Spinal cord (tissue), 10 donors: ENCODE measurements around the gene MYL6B. TPM values are rescaled to one million over a fixed set of nuclear protein-coding genes. Genes with fewer than 3 reads are reported as not detected.
"Not testable (repeated sequence)": the region's sequence is repeated elsewhere in the genome, so short reads cannot be mapped to it uniquely, and the experiment has no call there.

Experiments used
- DNase-seq, 6 donors: peaks; one replicate each; pipeline versions ENCODE4 v3.0.0 to v3.0.0-alpha.2; 2013 to 2015; ENCODE audit warnings: low spot score in 6 of 6, low read depth in 4 of 6
- H3K27ac ChIP-seq: one replicate; pipeline ENCODE4 v1.5.1; 2013; ENCODE audit warnings: low read depth, low read length, control low read depth
- H3K27me3 ChIP-seq: one replicate; pipeline ENCODE4 v1.6.1; 2013; ENCODE audit warnings: low read length; ENCODE audit not compliant: control insufficient read depth, insufficient read depth
- H3K36me3 ChIP-seq: one replicate; pipeline ENCODE4 v1.6.1; 2013; ENCODE audit warnings: low read length; ENCODE audit not compliant: control insufficient read depth, insufficient read depth
- H3K4me1 ChIP-seq: one replicate; pipeline ENCODE4 v1.6.1; 2013; ENCODE audit warnings: low read length; ENCODE audit not compliant: control insufficient read depth, insufficient read depth
- H3K4me3 ChIP-seq: one replicate; pipeline ENCODE4 v1.5.1; 2013; ENCODE audit warnings: low read depth, low read length, control low read depth
- H3K9me3 ChIP-seq: one replicate; pipeline ENCODE4 v1.6.1; 2013; ENCODE audit warnings: low read length; ENCODE audit not compliant: control insufficient read depth, insufficient read depth
- WGBS: methylation state at CpG from one replicate; pipeline ENCODE4 v1.1.5; 2013; ENCODE audit warnings: missing lambda C conversion rate; ENCODE audit not compliant: insufficient coverage; 5-methylcytosine and 5-hydroxymethylcytosine counted together
- polyA plus RNA-seq, 2 donors: library from polyadenylated mRNA; unstranded; fragments of 120-200 nt; gene quantifications; one replicate each; pipeline ENCODE4 v1.2.1, GENCODE V29; 2013; ENCODE audit not compliant: insufficient read length in 2 of 2
- total RNA-seq, 2 donors: library from RNA; depleted of rRNA in 1 of 2; stranded (reverse); fragments of 120-200 nt in 1 of 2; fragments of >200 nt in 1 of 2; gene quantifications; one replicate each; pipeline versions ENCODE4 v1.2.3 to v1.2.4, GENCODE V29; 2013 to 2014
- donor health status: healthy.

MYL6B gene
- total and polyA plus RNA-seq, 4 donors: 69.4 to 287 (median 238) TPM

- H3K4me1 ChIP-seq: peaks cover 4% of the 10 kb centered on the region
- H3K4me3 ChIP-seq: no peak overlapping the region
- no peak overlapping the region for H3K27ac ChIP-seq
- H3K36me3 ChIP-seq: peaks cover 49% of the 10 kb centered on the region
- WGBS: 80% methylated on average over 2 of the region's 5 CpGs
- H3K27me3 ChIP-seq: no peaks in the 10 kb centered on the region
- H3K9me3 ChIP-seq: no peaks in the 10 kb centered on the region
- DNase-seq: no peak
Observed at GRCh38 chr12:56110571-56110970, 41.8 kb upstream of the MYL6B start.

GRCh38 chr12:56114084-56114483 lies 38.3 kb upstream of the MYL6B start:
- H3K27ac ChIP-seq: no peak overlapping the region
- no peaks in the 10 kb centered on the region for H3K27me3 ChIP-seq
- peaks cover 34% of the 10 kb centered on the region for H3K36me3 ChIP-seq
- no peak overlapping the region for H3K4me3 ChIP-seq
- no peaks in the 10 kb centered on the region for H3K9me3 ChIP-seq
- WGBS: no CpG with 5 or more reads among the region's 1 CpG
- peaks cover 16% of the 10 kb centered on the region for H3K4me1 ChIP-seq
- no peak for DNase-seq

GRCh38 chr12:56115329-56115728 lies 37.1 kb upstream of the MYL6B start:
- H3K4me3 ChIP-seq: peak overlapping the region; percentile 100

GRCh38 chr12:56116267-56117081 lies 35.9 kb upstream of the MYL6B start, which contains the start of gene RPL41:
Gene RPL41 (plus strand): TSS chr12:56116633.
- Histone ChIP-seq H3K9me3 (no peaks in the 10 kb centered on the region), H3K4me3 (peak within 1 kb of the TSS; percentile 100), H3K36me3 (peaks cover 28% of the 10 kb centered on the region), H3K27me3 (no peaks in the 10 kb centered on the region), H3K27ac (peak within 1 kb of the TSS; percentile 98), H3K4me1 (peaks cover 20% of the 10 kb centered on the region)
- DNase-seq: peak; percentile 95 to 100 (median 98)
- 0% methylated on average over 22 of the region's 34 CpGs for WGBS

More at GRCh38 chr12:56115329-56115728, 37.1 kb upstream of the MYL6B start:
- peak overlapping the region; percentile 98 for H3K27ac ChIP-seq
- peaks cover 27% of the 10 kb centered on the region for H3K36me3 ChIP-seq
- DNase-seq: peak in 2 of 6 donors; percentile 30 to 36
- H3K4me1 ChIP-seq: peaks cover 20% of the 10 kb centered on the region
- H3K27me3 ChIP-seq: no peaks in the 10 kb centered on the region
- WGBS: 24% methylated on average over 3 of the region's 10 CpGs
- H3K9me3 ChIP-seq: no peaks in the 10 kb centered on the region

- not testable (repeated sequence) for H3K9me3 ChIP-seq, H3K27me3 ChIP-seq, DNase-seq
- WGBS: 0% methylated on average over 1 of the region's 16 CpGs
- Histone ChIP-seq H3K4me1 (peaks cover 20% of the 10 kb centered on the region), H3K4me3 (peak overlapping the region; percentile 100), H3K27ac (peak overlapping the region; percentile 98), H3K36me3 (peaks cover 28% of the 10 kb centered on the region)
Observed at GRCh38 chr12:56117082-56117706, 35.2 kb upstream of the MYL6B start.

- peaks cover 22% of the 10 kb centered on the region for H3K36me3 ChIP-seq
- peak within 1 kb of the TSS; percentile 98 for H3K27ac ChIP-seq
- H3K9me3 ChIP-seq: no peaks in the 10 kb centered on the region
- DNase-seq: peak; percentile 90 to 99 (median 96)
- no peaks in the 10 kb centered on the region for H3K27me3 ChIP-seq
- peak within 1 kb of the TSS; percentile 100 for H3K4me3 ChIP-seq
- WGBS: 0% methylated on average over 58 of the region's 61 CpGs
- H3K4me1 ChIP-seq: peaks cover 20% of the 10 kb centered on the region
Observed at GRCh38 chr12:56117778-56118687, 34.4 kb upstream of the MYL6B start, which contains the start of gene ZC3H10. Gene ZC3H10 (plus strand): TSS chr12:56118266. CDS start chr12:56120563, 2,297 bp downstream.

GRCh38 chr12:56118688-56119357 lies 33.6 kb upstream of the MYL6B start:
- Histone ChIP-seq H3K36me3 (peaks cover 24% of the 10 kb centered on the region), H3K9me3 (no peaks in the 10 kb centered on the region), H3K27me3 (no peaks in the 10 kb centered on the region), H3K4me1 (peaks cover 20% of the 10 kb centered on the region), H3K27ac (peak overlapping the region; percentile 94), H3K4me3 (peak overlapping the region; percentile 100)
- no peak for DNase-seq
- WGBS: under 1% methylated on average over 7 of the region's 13 CpGs

GRCh38 chr12:56119361-56119796 lies 33.0 kb upstream of the MYL6B start:
- Histone ChIP-seq H3K4me3 (peak overlapping the region; percentile 100), H3K27ac (peak overlapping the region; percentile 94), H3K27me3 (no peaks in the 10 kb centered on the region), H3K4me1 (peaks cover 20% of the 10 kb centered on the region), H3K9me3 (no peaks in the 10 kb centered on the region), H3K36me3 (peaks cover 24% of the 10 kb centered on the region)
- DNase-seq: peak in 2 of 6 donors; percentile 84 to 88
- WGBS: 0% methylated on average over 2 of the region's 2 CpGs
